Heart left ventricle (tissue), 13 donors: Measurements from ENCODE around the gene CD7.

ENCODE experiments used
- CTCF ChIP-seq, 12 donors: fragments of 200-600 bp; sonication (generic) in 4 of 12; IDR thresholded peaks; one replicate each; pipeline versions ENCODE4 v1.5.0 to v1.8.0; 2018 to 2022; ENCODE audit warnings: antibody characterized with exemption in 12 of 12, mild to moderate bottlenecking in 5 of 12
- POLR2A ChIP-seq, 2 donors: fragments of 450-650 bp; IDR thresholded peaks; one replicate each; pipeline ENCODE4 v1.6.1; 2017; ENCODE audit warnings: antibody characterized with exemption in 2 of 2, mild to moderate bottlenecking in 2 of 2, moderate library complexity in 2 of 2
- donor health status: ischemic (EF 13 %, LVEDD 7.1; RV severe dilation, severe dysfunction).
- donor health status: DM: no; HTN: yes; CAD: no.
- donor health status: DM: no; HTN: no; CAD: no.
- donor health status: ischemic (EF 25% LVEDD 6.9; RV normal size, moderate dysfunction).
- donor health status: ischemic (EF 25% LVEDD 5.7; RV mildly dilated, moderate dysfunction).
- donor health status: ischemic (EF 35%, LVEDD 5.7; RV mildly dilated, moderate dysfunction).
- donor health status: nonischemic (EF 11% LVEDD 7.7; RV severe dilation, severe dysfunction).
- donor health status: DM: yes; HTN: yes; CAD: no.
- donor health status: PGD.
- donor health status: ischemic (EF 29% LVEDD 5.4; RV normal size, mild dysfunction).
- donor health status: nonischemic (EF 23%, LVEDD 6.1; RV moderate dilation, normal function).

- TF ChIP-seq CTCF (IDR thresholded peaks at IDR 0.05) (no peak), POLR2A (IDR thresholded peaks at IDR 0.05) (no peak)
Observed at GRCh38 chr17:82270651-82271050, 46.8 kb downstream of the CD7 start.
